OCI-LY3 (cell line): Measurements from ENCODE around the gene GAS7.

ENCODE experiments used
- H2AFZ ChIP-seq: fragments of 200-600, 300-600 bp; shearing (Covaris generic); 2 replicates; pipeline ENCODE4 v1.6.0; 2014; ENCODE audit warnings: antibody characterized with exemption, low read depth, low read length
- H3K27ac ChIP-seq: fragments of 200-600, 300-600 bp; sonication (generic); 2 replicates; pipeline ENCODE4 v1.5.1; 2014; ENCODE audit warnings: mild to moderate bottlenecking, low read length, moderate library complexity, mixed read lengths
- H3K27me3 ChIP-seq: fragments of 200-600, 300-600 bp; sonication (generic); 2 replicates; pipeline ENCODE4 v1.6.1; 2014; ENCODE audit warnings: low read depth, low read length, mixed read lengths
- H3K36me3 ChIP-seq: fragments of 200-600, 300-600 bp; sonication (generic); replicated peaks from 2 replicates; pipeline ENCODE3; 2014; ENCODE audit warnings: low read depth, low read length, mixed read lengths
- H3K4me1 ChIP-seq: fragments of 300-600, 200-600 bp; sonication (generic); 2 replicates; pipeline ENCODE4 v1.6.1; 2014; ENCODE audit warnings: low read length, mixed read lengths
- H3K4me2 ChIP-seq: fragments of 200-600, 300-600 bp; sonication (generic); 2 replicates; pipeline ENCODE4 v1.6.1; 2014; ENCODE audit warnings: low read length, mixed read lengths
- H3K4me3 ChIP-seq: fragments of 300-600, 200-600 bp; sonication (generic); 2 replicates; pipeline ENCODE4 v1.5.1; 2014; ENCODE audit warnings: antibody characterized with exemption, mild to moderate bottlenecking, low read length, moderate library complexity
- H3K79me2 ChIP-seq: fragments of 300-600, 200-600 bp; shearing (Covaris generic); 2 replicates; pipeline ENCODE4 v1.6.1; 2014; ENCODE audit warnings: mild to moderate bottlenecking, low read length, mixed read lengths
- H3K9ac ChIP-seq: fragments of 300-600, 200-600 bp; shearing (Covaris generic); 2 replicates; pipeline ENCODE4 v1.6.0; 2014; ENCODE audit warnings: mild to moderate bottlenecking, low read length, moderate library complexity
- H3K9me3 ChIP-seq: fragments of 200-600, 300-600 bp; shearing (Covaris generic); 2 replicates; pipeline ENCODE4 v1.6.1; 2014; ENCODE audit warnings: low read length, mixed read lengths; ENCODE audit not compliant: insufficient read depth
- H4K20me1 ChIP-seq: fragments of 200-600, 300-600 bp; sonication (generic); 2 replicates; pipeline ENCODE4 v1.6.1; 2016; ENCODE audit warnings: low read length, mixed read lengths; ENCODE audit not compliant: insufficient read depth
- CTCF ChIP-seq: fragments of 200-600, 300-600 bp; sonication (generic); IDR thresholded peaks from 2 replicates; pipeline ENCODE4 v1.5.1; 2014; ENCODE audit warnings: antibody characterized with exemption, low read length, low read depth
- EZH2phosphoT487 ChIP-seq: fragments of 200-600 bp; shearing (Covaris generic); IDR thresholded peaks from 2 replicates; pipeline ENCODE4 v1.6.1; 2018; ENCODE audit warnings: antibody characterized with exemption, mixed run types, low read depth

The GAS7 gene

GRCh38 chr17:10118788-10119130 is 79.6 kb downstream of the GAS7 start:
- Histone ChIP-seq H3K4me3 (no peak overlapping the region), H3K36me3 (no peaks in the 10 kb centered on the region), H3K9me3 (no peaks in the 10 kb centered on the region), H3K27me3 (no peaks in the 10 kb centered on the region), H3K4me1 (no peaks in the 10 kb centered on the region), H3K79me2 (no peaks in the 10 kb centered on the region), H3K27ac (no peak overlapping the region), H3K9ac (no peak overlapping the region), H4K20me1 (no peaks in the 10 kb centered on the region), H2AFZ (no peak overlapping the region), H3K4me2 (no peak overlapping the region)
- no peak for TF ChIP-seq EZH2phosphoT487
- no peak for TF ChIP-seq CTCF

- no peak overlapping the region for H3K27ac ChIP-seq
- no peaks in the 10 kb centered on the region for H3K4me1 ChIP-seq
- no peaks in the 10 kb centered on the region for H3K27me3 ChIP-seq
- no peak overlapping the region for H3K9ac ChIP-seq
- no peaks in the 10 kb centered on the region for H3K79me2 ChIP-seq
- no peaks in the 10 kb centered on the region for H4K20me1 ChIP-seq
- no peaks in the 10 kb centered on the region for H3K36me3 ChIP-seq
- no peak overlapping the region for H3K4me2 ChIP-seq
- TF ChIP-seq EZH2phosphoT487 (no peak), CTCF (no peak)
- H3K4me3 ChIP-seq: no peak overlapping the region
- no peaks in the 10 kb centered on the region for H3K9me3 ChIP-seq
- H2AFZ ChIP-seq: no peak overlapping the region
Measured at GRCh38 chr17:10117581-10118001, 80.8 kb downstream of the GAS7 start.

- Histone ChIP-seq H3K36me3 (no peaks in the 10 kb centered on the region), H2AFZ (no peak overlapping the region), H4K20me1 (no peaks in the 10 kb centered on the region), H3K27me3 (no peaks in the 10 kb centered on the region), H3K27ac (no peak overlapping the region), H3K4me2 (no peak overlapping the region), H3K79me2 (no peaks in the 10 kb centered on the region), H3K9me3 (no peaks in the 10 kb centered on the region), H3K4me3 (no peak overlapping the region), H3K9ac (no peak overlapping the region), H3K4me1 (no peaks in the 10 kb centered on the region)
- TF ChIP-seq EZH2phosphoT487 (no peak), CTCF (no peak)
Measured at GRCh38 chr17:10116753-10117420, 81.5 kb downstream of the GAS7 start.

- no peaks in the 10 kb centered on the region for H3K79me2 ChIP-seq
- H3K4me3 ChIP-seq: no peak overlapping the region
- H3K27ac ChIP-seq: no peak overlapping the region
- no peaks in the 10 kb centered on the region for H3K4me1 ChIP-seq
- H3K9me3 ChIP-seq: no peaks in the 10 kb centered on the region
- H2AFZ ChIP-seq: no peak overlapping the region
- H4K20me1 ChIP-seq: no peaks in the 10 kb centered on the region
- TF ChIP-seq EZH2phosphoT487: no peak
- TF ChIP-seq CTCF: no peak
- H3K9ac ChIP-seq: no peak overlapping the region
- no peaks in the 10 kb centered on the region for H3K36me3 ChIP-seq
- no peaks in the 10 kb centered on the region for H3K27me3 ChIP-seq
- H3K4me2 ChIP-seq: no peak overlapping the region
Measured at GRCh38 chr17:10116267-10116666, 82.1 kb downstream of the GAS7 start.
